RWPE1 (cell line): ENCODE data around the gene ZBTB7C.

Source experiments
- CTCF ChIA-PET: fragments of 350-600 bp; sonication (Branson Sonifier 250); formaldehyde crosslinking; extraction: SDS; loops from one replicate; lab custom pipeline; 2021; lab: Yijun Ruan, JAX
- POLR2A ChIA-PET: fragments of 400-600 bp; formaldehyde crosslinking; extraction: SDS; loops from one replicate; lab custom pipeline; 2020; ENCODE audit warnings: antibody characterized with exemption; ENCODE audit not compliant: low non-redundant PET; lab: Yijun Ruan, JAX
- DNase-seq: peaks from one replicate; pipeline ENCODE4 v3.0.0; 2012; ENCODE audit warnings: low spot score
- H3K27ac ChIP-seq: fragments of 450-650 bp; 2 replicates; pipeline ENCODE4 v1.5.1; 2017
- CTCF ChIP-seq: fragments of 450-650 bp; conservative IDR thresholded peaks from 2 replicates; pipeline ENCODE4 v1.5.1; 2017; ENCODE audit warnings: low read depth, mild to moderate bottlenecking

Gene ZBTB7C

GRCh38 chr18:48250362-48250907 lies 158.7 kb downstream of the ZBTB7C start:
- DNase-seq: no peak
- CTCF ChIA-PET: interaction anchor here (0.6 kb wide), 1 partner anchor 8 kb away, joined by 3 read pairs; no protein-coding TSS in a partner anchor
- H3K27ac ChIP-seq: no peak overlapping the region
- POLR2A ChIA-PET: no interaction called here
- no peak for TF ChIP-seq CTCF

- DNase-seq: no peak
- no peak overlapping the region for H3K27ac ChIP-seq
- no peak for TF ChIP-seq CTCF
- POLR2A ChIA-PET: no interaction called here
- CTCF ChIA-PET: interaction anchor here (0.6 kb wide), 1 partner anchor 8 kb away, joined by 3 read pairs; no protein-coding TSS in a partner anchor
Measured at GRCh38 chr18:48249854-48250253, 159.3 kb downstream of the ZBTB7C start.

GRCh38 chr18:48244530-48244929 lies 164.7 kb downstream of the ZBTB7C start:
- POLR2A ChIA-PET: no interaction called here
- no peak for TF ChIP-seq CTCF
- CTCF ChIA-PET: no interaction called here
- no peak for DNase-seq
- no peak overlapping the region for H3K27ac ChIP-seq

- POLR2A ChIA-PET: no interaction called here
Measured at GRCh38 chr18:48238636-48239035, 170.5 kb downstream of the ZBTB7C start.

GRCh38 chr18:48238206-48238605 lies 171.0 kb downstream of the ZBTB7C start:
- ChIA-PET CTCF (interaction anchor here (0.7 kb wide), 1 partner anchor 1365 kb away, joined by 3 read pairs; no protein-coding TSS in a partner anchor), POLR2A (no interaction called here)
- no peak for TF ChIP-seq CTCF
- H3K27ac ChIP-seq: no peak overlapping the region
- DNase-seq: no peak

More at GRCh38 chr18:48238636-48239035, 170.5 kb downstream of the ZBTB7C start:
- CTCF ChIA-PET: interaction anchor here (0.7 kb wide), 1 partner anchor 1366 kb away, joined by 3 read pairs; no protein-coding TSS in a partner anchor
- DNase-seq: no peak
- H3K27ac ChIP-seq: no peak overlapping the region
- no peak for TF ChIP-seq CTCF

GRCh38 chr18:48236822-48237221 lies 172.4 kb downstream of the ZBTB7C start:
- CTCF ChIA-PET: no interaction called here
- POLR2A ChIA-PET: no interaction called here
- no peak for DNase-seq
- no peak overlapping the region for H3K27ac ChIP-seq
- no peak for TF ChIP-seq CTCF
